Measurements from ENCODE around the gene PLSCR1.

DNA sequence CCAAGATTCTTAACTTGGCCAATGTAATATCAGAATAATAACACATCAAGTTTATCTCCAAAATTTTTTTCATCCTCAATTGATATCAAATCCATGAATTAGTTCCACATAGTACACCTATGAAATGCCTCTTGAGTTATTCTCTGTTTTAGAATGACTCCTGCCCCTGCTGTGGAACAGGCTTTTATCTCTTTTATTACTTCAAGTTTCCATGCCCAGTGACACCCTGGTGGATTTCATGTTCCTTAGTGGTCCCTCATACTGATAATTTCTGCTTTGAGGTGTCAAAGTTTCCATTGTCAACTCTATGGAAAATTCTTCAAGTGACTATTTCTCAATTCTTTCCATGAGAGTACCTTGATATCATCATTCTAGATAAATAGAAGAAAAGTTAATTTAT is 24.6 kb downstream of the PLSCR1 start:
- TF ChIP-seq, protein P1, sequence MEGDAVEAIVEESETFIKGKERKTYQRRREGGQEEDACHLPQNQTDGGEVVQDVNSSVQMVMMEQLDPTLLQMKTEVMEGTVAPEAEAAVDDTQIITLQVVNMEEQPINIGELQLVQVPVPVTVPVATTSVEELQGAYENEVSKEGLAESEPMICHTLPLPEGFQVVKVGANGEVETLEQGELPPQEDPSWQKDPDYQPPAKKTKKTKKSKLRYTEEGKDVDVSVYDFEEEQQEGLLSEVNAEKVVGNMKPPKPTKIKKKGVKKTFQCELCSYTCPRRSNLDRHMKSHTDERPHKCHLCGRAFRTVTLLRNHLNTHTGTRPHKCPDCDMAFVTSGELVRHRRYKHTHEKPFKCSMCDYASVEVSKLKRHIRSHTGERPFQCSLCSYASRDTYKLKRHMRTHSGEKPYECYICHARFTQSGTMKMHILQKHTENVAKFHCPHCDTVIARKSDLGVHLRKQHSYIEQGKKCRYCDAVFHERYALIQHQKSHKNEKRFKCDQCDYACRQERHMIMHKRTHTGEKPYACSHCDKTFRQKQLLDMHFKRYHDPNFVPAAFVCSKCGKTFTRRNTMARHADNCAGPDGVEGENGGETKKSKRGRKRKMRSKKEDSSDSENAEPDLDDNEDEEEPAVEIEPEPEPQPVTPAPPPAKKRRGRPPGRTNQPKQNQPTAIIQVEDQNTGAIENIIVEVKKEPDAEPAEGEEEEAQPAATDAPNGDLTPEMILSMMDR (conservative IDR thresholded peaks at IDR 0.05): no peak
- no peak for TF ChIP-seq EZH2 (IDR thresholded peaks at IDR 0.05; ENCODE audit: low read depth)

Measured in PC-9 (cell line).